GM18870 (cell line): ENCODE measurements around the gene INKA2.
"Not testable (repeated sequence)": the region's sequence is repeated elsewhere in the genome, so short reads cannot be mapped to it uniquely, and the experiment has no call there.

Experiments used
- ATAC-seq: cut with Tn5 transposase; IDR thresholded peaks from one replicate; pipeline ENCODE4 v1.9.1; 2021; ENCODE audit warnings: moderate library complexity; ENCODE audit not compliant: unreplicated experiment

The INKA2 gene

DNA sequence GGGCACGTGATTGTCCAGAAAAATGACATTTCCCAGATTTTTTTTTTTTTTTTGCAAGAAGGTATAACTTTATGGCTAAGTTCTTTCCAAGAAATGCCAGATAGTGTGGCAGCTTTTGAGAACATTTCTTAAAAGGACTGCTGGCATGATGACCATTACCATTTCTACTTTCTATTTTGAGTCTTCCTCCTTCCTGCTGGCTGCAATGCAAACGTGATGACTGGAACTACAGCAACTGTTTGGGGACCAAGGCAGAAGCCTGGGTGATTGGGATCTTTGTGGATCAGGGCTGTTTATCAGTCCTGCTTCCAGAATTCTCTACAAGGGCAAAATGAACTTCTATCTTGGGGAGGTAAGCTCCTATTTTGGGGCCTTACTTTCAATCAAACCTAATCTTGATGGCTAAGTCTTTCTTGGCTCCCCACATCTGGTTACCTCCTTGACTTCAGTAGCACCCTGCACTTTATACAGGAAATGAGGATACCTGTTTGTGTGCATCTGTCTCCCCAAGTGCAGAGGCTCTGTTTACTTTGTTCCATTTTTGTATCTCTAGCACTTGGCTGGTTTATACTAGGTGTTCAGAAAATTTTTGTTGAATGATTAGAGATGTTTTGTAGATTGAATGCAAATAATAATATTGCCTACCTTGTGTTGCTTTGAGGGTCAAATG lies 12.8 kb upstream of the INKA2 start:
- ATAC-seq = no peak

DNA sequence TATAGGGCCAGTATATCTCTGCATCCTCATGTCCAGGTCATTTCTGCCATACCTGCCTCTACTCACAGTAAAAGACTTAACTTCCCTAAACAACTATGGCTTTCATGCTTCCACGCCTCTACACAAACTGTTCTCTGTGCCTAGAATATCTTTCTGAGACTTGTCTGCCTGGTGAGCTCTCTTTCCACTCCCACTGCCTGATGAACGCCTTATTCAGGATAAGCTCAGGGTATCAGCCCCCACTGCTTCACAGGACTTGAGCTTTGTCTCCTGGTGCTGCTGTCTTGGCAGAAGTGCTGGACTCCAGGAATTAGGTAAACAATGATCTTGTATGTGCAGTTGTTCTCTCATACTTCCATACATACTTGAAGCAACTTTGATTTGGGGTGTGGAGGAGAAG lies 11.7 kb upstream of the INKA2 start:
- ATAC-seq = no peak

GRCh38 chr1:111749628-111750027 lies 10.4 kb upstream of the INKA2 start:
- no peak for ATAC-seq

GRCh38 chr1:111747947-111748346 lies 8.8 kb upstream of the INKA2 start:
- no peak for ATAC-seq

GRCh38 chr1:111747282-111747734 lies 8.1 kb upstream of the INKA2 start:
- ATAC-seq = no peak

GRCh38 chr1:111746614-111746999 lies 7.4 kb upstream of the INKA2 start:
- no peak for ATAC-seq

DNA sequence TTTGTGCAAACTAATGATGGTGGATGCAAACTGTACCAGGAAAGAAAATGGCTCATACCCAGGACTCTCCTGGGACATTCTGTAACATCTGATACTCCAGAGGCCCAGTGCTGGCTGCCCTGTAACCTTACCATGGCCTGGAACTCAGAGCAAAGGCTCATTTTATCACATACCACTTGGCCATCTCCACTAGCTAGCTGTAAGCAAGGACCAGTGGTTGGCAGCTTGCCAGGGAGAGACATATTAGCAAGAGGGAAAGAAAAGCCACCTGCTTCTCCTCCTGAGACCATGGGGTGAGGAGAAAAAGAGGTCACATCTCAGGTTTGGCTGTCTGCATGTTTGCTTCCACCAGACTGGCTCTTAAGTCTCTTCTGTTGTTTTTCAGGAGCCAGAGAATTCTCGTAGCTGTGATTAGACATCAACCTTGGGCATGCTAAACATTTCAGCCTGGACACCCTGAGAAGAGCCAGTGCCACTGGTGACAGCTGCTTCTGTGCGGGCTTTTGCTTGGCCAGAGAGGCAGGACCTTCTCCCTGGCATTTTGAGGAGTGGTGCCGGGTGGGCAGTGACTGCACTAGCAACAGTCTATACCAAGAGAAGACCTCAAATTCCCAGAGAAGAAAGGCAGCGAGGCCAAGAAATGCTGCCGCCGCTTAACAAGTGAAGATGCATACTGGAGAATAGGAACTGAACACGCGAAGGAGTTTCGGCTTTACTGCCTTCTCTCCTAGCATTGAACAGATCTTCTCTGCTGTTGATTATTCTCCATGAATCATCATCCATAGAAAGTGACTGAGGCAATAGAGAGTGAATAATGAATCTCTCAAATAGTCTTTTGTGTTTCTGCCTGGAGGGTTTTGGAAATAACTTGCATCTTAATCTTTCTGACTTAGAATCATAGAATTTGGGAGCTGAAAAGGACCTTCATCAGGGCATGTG lies 6.7 kb upstream of the INKA2 start:
- ATAC-seq = no peak

DNA sequence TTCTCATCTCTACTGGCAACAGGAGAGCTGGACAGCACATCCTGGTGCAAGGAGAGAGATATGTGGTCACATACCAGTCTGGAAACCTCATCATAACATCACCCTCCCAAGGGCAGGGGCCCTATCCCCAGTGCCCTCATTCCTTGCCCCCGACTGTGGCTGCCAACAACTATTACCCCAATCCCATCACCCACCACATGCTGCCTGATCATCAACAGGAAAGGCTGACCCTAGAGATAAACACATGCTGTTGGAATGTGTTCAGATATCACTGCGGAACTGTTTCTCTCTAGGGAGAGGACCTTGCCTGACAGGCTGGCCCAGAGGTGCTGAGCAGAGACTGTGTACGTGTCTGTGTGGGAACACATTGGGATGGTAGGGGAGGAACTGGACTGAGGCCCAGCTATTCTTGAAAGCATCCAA lies 4.5 kb upstream of the INKA2 start:
- ATAC-seq = no peak

DNA sequence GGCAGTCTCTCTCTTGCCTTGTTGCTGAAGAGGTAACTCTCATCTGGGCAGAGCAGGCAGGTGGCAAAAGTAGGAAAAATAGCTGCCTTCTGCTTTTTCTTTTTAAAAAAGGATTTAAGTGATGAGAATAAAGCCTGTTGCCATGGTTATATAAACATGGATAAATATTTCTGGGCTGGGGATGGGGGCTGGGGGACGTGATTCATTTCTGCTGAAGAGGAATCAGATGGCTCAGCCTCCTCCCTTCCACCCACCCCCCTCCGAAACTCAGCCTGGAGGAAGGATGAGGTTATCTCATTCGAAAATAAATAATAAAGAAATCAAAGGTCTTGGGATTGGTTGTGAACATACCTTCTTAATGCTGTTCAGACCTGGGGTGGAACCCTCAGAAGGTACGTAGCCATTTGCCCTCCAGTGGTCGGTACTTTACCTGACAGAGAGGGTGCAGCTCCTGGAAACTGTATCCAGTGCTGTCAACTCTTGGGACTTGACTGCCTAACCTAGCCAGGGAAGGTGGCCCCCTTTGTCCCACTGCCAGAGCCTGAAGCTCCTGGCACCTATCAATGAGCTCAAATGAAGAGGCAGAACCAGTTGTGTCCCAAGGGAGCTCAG lies 3.8 kb upstream of the INKA2 start:
- no peak for ATAC-seq

GRCh38 chr1:111742292-111742691 lies 3.1 kb upstream of the INKA2 start:
- not testable (repeated sequence) for ATAC-seq

DNA sequence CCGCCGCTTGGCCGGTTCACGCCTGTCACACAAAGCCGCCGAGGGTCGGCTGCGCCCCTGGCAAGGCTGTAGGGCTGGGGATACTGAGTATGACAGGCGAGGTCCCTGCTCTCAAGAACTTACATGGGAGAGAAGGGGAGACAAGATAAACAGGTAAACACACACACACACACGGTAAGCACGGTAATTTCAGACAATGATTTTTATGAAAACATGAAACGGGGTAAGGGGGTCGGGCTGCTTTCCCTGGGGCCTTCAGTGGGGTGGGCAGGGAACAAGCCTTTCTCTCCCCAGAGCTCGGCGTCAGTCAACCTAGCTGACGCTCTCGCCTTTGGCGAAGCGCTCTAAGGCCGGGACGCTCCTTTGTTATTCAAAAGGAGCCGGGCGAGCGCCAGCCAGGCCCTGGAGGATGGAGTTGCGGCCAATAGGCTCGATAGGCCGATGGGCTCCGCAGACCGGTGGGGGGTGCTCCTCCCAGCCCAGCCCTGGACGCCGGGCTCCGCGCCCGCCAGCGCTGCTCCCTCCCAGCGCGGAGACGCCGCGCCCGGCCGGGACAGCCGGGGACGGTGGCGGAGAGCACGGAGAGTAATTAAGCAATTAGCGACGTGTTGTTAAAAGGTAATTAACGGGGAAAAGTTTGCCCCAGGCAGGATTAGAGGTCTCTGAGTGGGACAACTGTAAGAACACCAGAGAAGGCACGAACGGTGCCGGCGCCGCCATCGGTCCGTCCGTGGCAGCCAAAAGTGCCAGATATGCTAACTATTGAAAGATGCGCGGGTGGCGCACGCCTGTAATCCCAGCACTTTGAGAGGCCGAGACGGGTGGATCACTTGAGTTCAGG lies 950 bp upstream of the INKA2 start:
- no peak for ATAC-seq

GRCh38 chr1:111738436-111739193 lies 580 bp downstream of the INKA2 start:
- peak; percentile 35 for ATAC-seq

DNA sequence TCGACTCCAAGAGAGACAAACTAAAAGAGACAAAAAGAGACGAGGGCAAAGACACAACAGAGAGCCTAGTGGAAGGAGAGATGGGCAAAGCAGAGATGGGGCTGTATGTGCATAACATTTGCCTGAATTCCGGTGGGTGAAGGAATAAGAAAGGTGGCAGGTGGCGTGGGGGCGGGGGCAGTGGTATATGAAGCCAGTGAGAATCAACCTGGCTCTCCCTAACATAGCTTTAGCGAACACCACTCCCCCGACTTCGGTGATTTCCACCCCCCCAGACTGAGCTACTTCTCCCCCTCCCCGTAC lies 1.1 kb downstream of the INKA2 start:
- no peak for ATAC-seq

DNA sequence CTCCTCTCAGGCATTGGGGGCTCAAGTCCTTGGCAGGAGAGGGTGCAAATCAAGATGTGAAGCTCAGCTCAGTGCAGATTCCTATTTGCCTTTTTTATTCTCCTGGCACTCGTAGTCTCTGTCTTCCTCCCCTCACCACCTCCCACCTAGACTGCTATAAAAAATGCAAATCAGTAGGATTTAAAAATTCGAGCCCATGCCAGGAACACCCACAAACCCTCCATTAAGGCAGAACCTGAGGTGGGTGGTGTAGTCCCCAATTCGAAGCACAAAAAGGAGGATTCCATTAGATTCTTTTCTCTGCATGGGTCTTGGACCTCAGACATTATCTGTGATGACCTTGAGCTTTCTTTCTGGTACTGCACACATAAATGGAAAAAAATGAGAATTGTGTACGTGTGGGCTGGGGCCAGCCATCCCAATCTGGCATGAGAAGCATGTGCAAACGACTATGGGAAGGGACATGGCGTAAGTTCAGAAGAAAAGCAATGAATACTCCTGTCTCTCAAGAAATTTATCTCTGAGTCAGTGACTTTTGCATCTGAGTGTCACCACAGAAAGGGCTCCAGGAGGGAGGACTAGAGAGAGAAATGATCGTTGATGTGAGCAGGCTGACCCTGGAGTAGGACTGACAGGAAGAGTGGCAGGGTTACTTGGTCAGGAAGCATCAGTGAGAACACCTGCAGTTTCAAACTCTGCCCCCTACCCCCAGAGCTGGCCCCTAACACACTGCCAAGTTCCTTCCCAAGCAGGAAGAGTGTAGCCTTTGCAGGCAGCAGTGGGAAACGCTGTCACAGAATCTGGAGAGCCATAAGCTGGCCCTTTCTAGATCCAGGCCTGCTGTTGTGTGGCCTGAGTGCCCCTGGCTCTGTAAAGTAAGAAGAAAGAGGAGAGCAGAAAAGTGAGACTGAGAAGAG lies 1.7 kb downstream of the INKA2 start:
- no peak for ATAC-seq

DNA sequence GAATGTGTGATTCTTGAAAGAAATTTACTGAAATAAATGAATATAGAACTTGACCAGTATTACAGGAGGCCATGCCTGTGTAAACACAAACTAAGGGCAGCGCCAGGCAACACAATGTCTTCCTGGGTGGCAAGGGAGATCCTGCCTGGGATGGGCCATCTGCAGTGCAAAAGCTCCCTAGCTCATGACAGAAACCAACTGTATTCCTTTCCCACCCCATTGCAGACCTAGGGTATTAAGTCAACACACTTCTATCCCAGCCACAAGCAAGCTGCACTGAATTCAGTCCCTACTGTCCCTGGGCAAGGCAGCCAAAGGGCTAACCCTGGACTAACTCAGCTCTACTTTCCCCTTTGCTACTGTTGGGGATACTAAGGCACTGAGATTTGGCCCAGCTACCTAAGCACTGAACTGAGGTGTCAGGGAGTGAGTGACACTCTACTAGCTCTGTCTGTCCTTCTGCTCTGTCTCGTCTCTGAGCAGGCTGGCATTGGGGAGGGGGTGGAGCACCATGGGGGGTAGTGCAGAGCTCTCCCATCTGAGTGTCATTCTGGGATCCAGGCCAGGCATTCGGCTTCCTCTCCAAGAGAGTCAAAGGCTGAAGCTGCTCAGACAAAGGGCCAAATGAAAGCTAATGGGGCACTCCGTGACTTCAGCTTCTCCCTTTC lies 2.5 kb downstream of the INKA2 start:
- no peak for ATAC-seq

- no peak for ATAC-seq
These were observed 3.2 kb downstream of the INKA2 start for GRCh38 chr1:111735858-111736544.

GRCh38 chr1:111735321-111735720 lies 3.9 kb downstream of the INKA2 start:
- ATAC-seq = no peak

DNA sequence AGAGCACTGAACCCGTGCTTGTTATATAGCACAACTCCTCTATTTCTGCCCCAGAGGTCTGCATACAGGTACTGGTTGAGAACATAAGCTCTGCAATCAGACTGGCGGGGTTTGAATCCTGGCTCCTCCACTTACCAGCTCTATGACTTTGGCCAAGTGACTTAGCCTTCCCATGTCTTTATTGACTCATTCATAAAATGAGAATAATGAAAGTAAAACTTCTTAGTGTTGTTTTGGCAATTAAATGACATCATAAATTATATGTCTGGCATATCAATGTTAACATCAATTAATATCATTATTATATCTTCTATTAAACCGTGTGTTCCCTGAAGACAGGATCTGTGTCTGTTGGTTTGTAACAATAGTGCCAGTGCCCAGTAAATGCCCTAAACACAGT lies 4.3 kb downstream of the INKA2 start:
- no peak for ATAC-seq
